HEK293 (cell line): ENCODE data around the gene TNFRSF14.
A peak's percentile ranks its signal among the peaks of the same experiment; 100 is the strongest.

Source experiments
- CTCF ChIA-PET: fragments of 350-600 bp; formaldehyde crosslinking; extraction: SDS; loops from one replicate; lab custom pipeline; 2021; ENCODE audit warnings: antibody characterized with exemption; lab: Yijun Ruan, JAX
- POLR2A ChIA-PET: fragments of 300-600 bp; formaldehyde crosslinking; extraction: SDS; loops from one replicate; lab custom pipeline; 2020; ENCODE audit warnings: antibody characterized with exemption, inconsistent platforms; lab: Yijun Ruan, JAX
- H3K27ac ChIP-seq: fragments of 200-500 bp; sonication (Bioruptor generic); 2 replicates; pipeline ENCODE4 v1.5.1; 2014; ENCODE audit warnings: low read depth, low read length, control low read depth, inconsistent platforms; ENCODE audit errors: extremely low read depth
- H3K36me3 ChIP-seq, 2 experiments: fragments of 200-500 bp in 1 of 2; sonication (Bioruptor generic) in 1 of 2; 1 replicate in 1 of 2; 2 replicates in 1 of 2; pipeline ENCODE4 v1.5.1; 2014 to 2017; ENCODE audit warnings: inconsistent platforms in 2 of 2, low read length in 2 of 2; ENCODE audit not compliant: control insufficient read depth in 2 of 2, insufficient read depth in 1 of 2
- H3K4me1 ChIP-seq: fragments of 200-500 bp; sonication (Bioruptor generic); 2 replicates; pipeline ENCODE4 v1.5.1; 2014; ENCODE audit warnings: mild to moderate bottlenecking, low read length, inconsistent platforms; ENCODE audit not compliant: control insufficient read depth, insufficient read depth
- H3K4me3 ChIP-seq: 2 replicates; pipeline ENCODE4 v1.5.1; 2011; ENCODE audit warnings: low read depth, mild to moderate bottlenecking, control low read depth, low read length, moderate library complexity
- H3K9me3 ChIP-seq: fragments of 200-500 bp; sonication (Bioruptor generic); 2 replicates; pipeline ENCODE4 v1.5.1; 2014; ENCODE audit warnings: low read depth, low read length, inconsistent platforms; ENCODE audit not compliant: control insufficient read depth, insufficient read depth
- HOXC10 ChIP-seq: sonication (generic); formaldehyde crosslinking; IDR thresholded peaks from 2 replicates; pipeline ENCODE4 v1.8.1; 2023; ENCODE audit warnings: mild to moderate bottlenecking, missing genetic modification reagents
- INSM2 ChIP-seq: fragments of 450-650 bp; formaldehyde crosslinking; IDR thresholded peaks from 2 replicates; pipeline ENCODE4 v1.5.1; 2016; ENCODE audit warnings: missing biosample characterization, missing genetic modification characterization
- KLF1 ChIP-seq: fragments of 450-650 bp; formaldehyde crosslinking; IDR thresholded peaks from 2 replicates; pipeline ENCODE4 v1.5.1; 2016; ENCODE audit warnings: missing biosample characterization, missing genetic modification characterization
- KLF8 ChIP-seq: fragments of 450-650 bp; formaldehyde crosslinking; IDR thresholded peaks from 2 replicates; pipeline ENCODE4 v1.5.1; 2016; ENCODE audit warnings: missing biosample characterization, missing genetic modification characterization
- KLF9 ChIP-seq: fragments of 450-650 bp; formaldehyde crosslinking; IDR thresholded peaks from 2 replicates; pipeline ENCODE4 v1.5.1; 2016; ENCODE audit warnings: missing biosample characterization, missing genetic modification characterization, low read depth
- SCRT1 ChIP-seq: fragments of 450-650 bp; formaldehyde crosslinking; IDR thresholded peaks from 2 replicates; pipeline ENCODE4 v1.5.1; 2016; ENCODE audit warnings: missing biosample characterization, missing genetic modification characterization, borderline replicate concordance
- SETDB1 ChIP-seq: IDR thresholded peaks from one replicate; pipeline ENCODE4 v1.6.1; 2017; ENCODE audit warnings: mild to moderate bottlenecking, low read length, moderate library complexity, mixed read lengths; ENCODE audit not compliant: insufficient read length
- SP2 ChIP-seq: fragments of 450-650 bp; formaldehyde crosslinking; IDR thresholded peaks from 2 replicates; pipeline ENCODE4 v1.5.1; 2016; ENCODE audit warnings: missing biosample characterization, missing genetic modification characterization
- YY2 ChIP-seq: fragments of 450-650 bp; formaldehyde crosslinking; IDR thresholded peaks from 2 replicates; pipeline ENCODE4 v1.5.1; 2016; ENCODE audit warnings: missing biosample characterization, missing genetic modification characterization
- ZBTB17 ChIP-seq: fragments of 450-650 bp; formaldehyde crosslinking; IDR thresholded peaks from 2 replicates; pipeline ENCODE4 v1.5.1; 2016; ENCODE audit warnings: missing biosample characterization, missing genetic modification characterization
- ZFP37 ChIP-seq: fragments of 450-650 bp; formaldehyde crosslinking; IDR thresholded peaks from 2 replicates; pipeline ENCODE4 v1.5.1; 2016; ENCODE audit warnings: missing biosample characterization, missing genetic modification characterization
- ZFP41 ChIP-seq: fragments of 450-650 bp; formaldehyde crosslinking; IDR thresholded peaks from 2 replicates; pipeline ENCODE4 v1.5.1; 2016; ENCODE audit warnings: missing biosample characterization, missing genetic modification characterization, borderline replicate concordance
- ZIC2 ChIP-seq: fragments of 450-650 bp; formaldehyde crosslinking; IDR thresholded peaks from 2 replicates; pipeline ENCODE4 v1.5.1; 2016; ENCODE audit warnings: missing biosample characterization, missing genetic modification characterization
- ZNF140 ChIP-seq: fragments of 450-650 bp; formaldehyde crosslinking; IDR thresholded peaks from 2 replicates; pipeline ENCODE4 v1.5.1; 2016; ENCODE audit warnings: missing biosample characterization, missing genetic modification characterization
- ZNF223 ChIP-seq: fragments of 450-650 bp; formaldehyde crosslinking; IDR thresholded peaks from 2 replicates; pipeline ENCODE4 v1.5.1; 2016; ENCODE audit warnings: missing biosample characterization, missing genetic modification characterization
- ZNF26 ChIP-seq: fragments of 450-650 bp; formaldehyde crosslinking; IDR thresholded peaks from 2 replicates; pipeline ENCODE4 v1.5.1; 2016; ENCODE audit warnings: missing biosample characterization, missing genetic modification characterization
- ZNF366 ChIP-seq: fragments of 450-650 bp; formaldehyde crosslinking; conservative IDR thresholded peaks from 2 replicates; pipeline ENCODE4 v1.5.1; 2016; ENCODE audit warnings: missing biosample characterization, missing genetic modification characterization
- ZNF426 ChIP-seq: fragments of 450-650 bp; formaldehyde crosslinking; IDR thresholded peaks from 2 replicates; pipeline ENCODE4 v1.5.1; 2017; ENCODE audit warnings: missing biosample characterization, missing genetic modification characterization, mild to moderate bottlenecking, inconsistent platforms, moderate library complexity
- ZNF544 ChIP-seq: fragments of 450-650 bp; formaldehyde crosslinking; IDR thresholded peaks from 2 replicates; pipeline ENCODE4 v1.5.0; 2017; ENCODE audit warnings: missing biosample characterization, missing genetic modification characterization
- ZNF560 ChIP-seq: fragments of 450-650 bp; formaldehyde crosslinking; IDR thresholded peaks from 2 replicates; pipeline ENCODE4 v1.5.1; 2017; ENCODE audit warnings: missing biosample characterization, missing genetic modification characterization, borderline replicate concordance
- ZNF624 ChIP-seq: fragments of 450-650 bp; formaldehyde crosslinking; IDR thresholded peaks from 2 replicates; pipeline ENCODE4 v1.5.1; 2017; ENCODE audit warnings: missing biosample characterization, missing genetic modification characterization
- TF ChIP-seq, protein P1 (sequence below): fragments of 450-650 bp; formaldehyde crosslinking; IDR thresholded peaks from 2 replicates; pipeline ENCODE4 v1.5.1; 2016; ENCODE audit warnings: missing biosample characterization, missing genetic modification characterization
- TF ChIP-seq, protein P2 (sequence below): fragments of 450-650 bp; formaldehyde crosslinking; IDR thresholded peaks from 2 replicates; pipeline ENCODE4 v1.5.1; 2016; ENCODE audit warnings: missing biosample characterization, missing genetic modification characterization

The TNFRSF14 gene

GRCh38 chr1:2611031-2611501, 54.9 kb downstream of the TNFRSF14 start:
- H3K36me3 ChIP-seq: no peaks in the 10 kb centered on the region
- POLR2A ChIA-PET: no interaction called here
- no peak overlapping the region for H3K27ac ChIP-seq
- H3K9me3 ChIP-seq: no peaks in the 10 kb centered on the region
- TF ChIP-seq ZFP41 (tag by site-specific recombination): no peak
- no peak for TF ChIP-seq ZNF544 (tag by site-specific recombination)
- TF ChIP-seq SCRT1 (tag by site-specific recombination): no peak
- no peak for TF ChIP-seq YY2 (tag by site-specific recombination)
- no peak for TF ChIP-seq ZFP37 (tag by site-specific recombination)
- TF ChIP-seq ZNF26: no peak
- TF ChIP-seq ZNF426 (tag by site-specific recombination): no peak
- peak; percentile 68; the same call in 1 of the 2 replicates for TF ChIP-seq KLF8
- TF ChIP-seq ZNF366 (tag by site-specific recombination): no peak
- no peak for TF ChIP-seq ZNF560
- TF ChIP-seq, protein P1, sequence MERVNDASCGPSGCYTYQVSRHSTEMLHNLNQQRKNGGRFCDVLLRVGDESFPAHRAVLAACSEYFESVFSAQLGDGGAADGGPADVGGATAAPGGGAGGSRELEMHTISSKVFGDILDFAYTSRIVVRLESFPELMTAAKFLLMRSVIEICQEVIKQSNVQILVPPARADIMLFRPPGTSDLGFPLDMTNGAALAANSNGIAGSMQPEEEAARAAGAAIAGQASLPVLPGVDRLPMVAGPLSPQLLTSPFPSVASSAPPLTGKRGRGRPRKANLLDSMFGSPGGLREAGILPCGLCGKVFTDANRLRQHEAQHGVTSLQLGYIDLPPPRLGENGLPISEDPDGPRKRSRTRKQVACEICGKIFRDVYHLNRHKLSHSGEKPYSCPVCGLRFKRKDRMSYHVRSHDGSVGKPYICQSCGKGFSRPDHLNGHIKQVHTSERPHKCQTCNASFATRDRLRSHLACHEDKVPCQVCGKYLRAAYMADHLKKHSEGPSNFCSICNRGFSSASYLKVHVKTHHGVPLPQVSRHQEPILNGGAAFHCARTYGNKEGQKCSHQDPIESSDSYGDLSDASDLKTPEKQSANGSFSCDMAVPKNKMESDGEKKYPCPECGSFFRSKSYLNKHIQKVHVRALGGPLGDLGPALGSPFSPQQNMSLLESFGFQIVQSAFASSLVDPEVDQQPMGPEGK (tag by site-specific recombination): 0 out of 2 replicates have a peak, but pooled peaks have one; percentile 39
- TF ChIP-seq SP2 (tag by site-specific recombination): peak; percentile 47
- TF ChIP-seq SETDB1: no peak
- no peak for TF ChIP-seq ZNF223 (tag by site-specific recombination)
- TF ChIP-seq ZNF140: no peak
- no peak for TF ChIP-seq ZBTB17 (tag by site-specific recombination)
- TF ChIP-seq ZIC2 (tag by site-specific recombination): peak; percentile 54
- peak; percentile 88 for TF ChIP-seq KLF9 (tag by site-specific recombination)
- no peak for TF ChIP-seq ZNF624
- no peak for TF ChIP-seq INSM2 (tag by site-specific recombination)
- TF ChIP-seq HOXC10: no peak
- peak; percentile 97 for TF ChIP-seq KLF1 (tag by site-specific recombination)
- TF ChIP-seq, protein P2, sequence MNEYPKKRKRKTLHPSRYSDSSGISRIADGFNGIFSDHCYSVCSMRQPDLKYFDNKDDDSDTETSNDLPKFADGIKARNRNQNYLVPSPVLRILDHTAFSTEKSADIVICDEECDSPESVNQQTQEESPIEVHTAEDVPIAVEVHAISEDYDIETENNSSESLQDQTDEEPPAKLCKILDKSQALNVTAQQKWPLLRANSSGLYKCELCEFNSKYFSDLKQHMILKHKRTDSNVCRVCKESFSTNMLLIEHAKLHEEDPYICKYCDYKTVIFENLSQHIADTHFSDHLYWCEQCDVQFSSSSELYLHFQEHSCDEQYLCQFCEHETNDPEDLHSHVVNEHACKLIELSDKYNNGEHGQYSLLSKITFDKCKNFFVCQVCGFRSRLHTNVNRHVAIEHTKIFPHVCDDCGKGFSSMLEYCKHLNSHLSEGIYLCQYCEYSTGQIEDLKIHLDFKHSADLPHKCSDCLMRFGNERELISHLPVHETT: no peak
- TF ChIP-seq, all 188 proteins: peak for 6
- Histone ChIP-seq H3K4me3 (no peak overlapping the region), H3K4me1 (no peaks in the 10 kb centered on the region)
- CTCF ChIA-PET: interaction anchor here (0.6 kb wide), 1 partner anchor 12 kb away, joined by 3 read pairs; no protein-coding TSS in a partner anchor
